ENCODE measurements around the gene UMODL1. TPM values are rescaled to one million over a fixed set of nuclear protein-coding genes. Genes with fewer than 3 reads are reported as not detected.

UMODL1 gene
- total RNA-seq, 1 donor from 2014 or later = not detected

- ATAC-seq = no peak
- DNase-seq = no peak
- intact Hi-C loops (cut with micrococcal nuclease) = no loop called here
Observed at GRCh38 chr21:42151148-42151947, 80.2 kb downstream of the UMODL1 start.

GRCh38 chr21:42151948-42152220, 80.8 kb downstream of the UMODL1 start:
- no peak for DNase-seq
- ATAC-seq = no peak
- intact Hi-C loops (cut with micrococcal nuclease) = no loop called here

- intact Hi-C loops (cut with micrococcal nuclease) = no loop called here
- ATAC-seq = no peak
Observed at GRCh38 chr21:42153046-42153686, 82.0 kb downstream of the UMODL1 start.

GRCh38 chr21:42153746-42154145, 82.6 kb downstream of the UMODL1 start:
- no peak for ATAC-seq
- DNase-seq = no peak
- intact Hi-C loops (cut with micrococcal nuclease) = no loop called here

More at GRCh38 chr21:42153046-42153686, 82.0 kb downstream of the UMODL1 start:
- DNase-seq = no peak

- intact Hi-C loops (cut with micrococcal nuclease) = no loop called here
- DNase-seq (no peak), ATAC-seq (no peak)
Observed at GRCh38 chr21:42154237-42155044, 83.3 kb downstream of the UMODL1 start.

GRCh38 chr21:42155045-42155855, 84.1 kb downstream of the UMODL1 start:
- intact Hi-C loops (cut with micrococcal nuclease) = no loop called here
- DNase-seq = no peak
- ATAC-seq = no peak

- no peak for ATAC-seq
- intact Hi-C loops (cut with micrococcal nuclease) = no loop called here
Observed at GRCh38 chr21:42156690-42157605, 85.8 kb downstream of the UMODL1 start.

GRCh38 chr21:42157606-42158310, 86.6 kb downstream of the UMODL1 start:
- intact Hi-C loops (cut with micrococcal nuclease) = no loop called here
- ATAC-seq (no peak), DNase-seq (no peak)

More at GRCh38 chr21:42156690-42157605, 85.8 kb downstream of the UMODL1 start:
- DNase-seq = no peak

GRCh38 chr21:42158846-42159245, 87.7 kb downstream of the UMODL1 start:
- intact Hi-C loops (cut with micrococcal nuclease) = no loop called here
- DNase-seq (no peak), ATAC-seq (no peak)

- DNase-seq = no peak
- intact Hi-C loops (cut with micrococcal nuclease) = loop anchor here (10.0 kb wide), 1 partner anchor 95 kb away; no protein-coding TSS in a partner anchor
Observed at GRCh38 chr21:42159560-42160110, 88.5 kb downstream of the UMODL1 start.

GRCh38 chr21:42160111-42160721, 89.1 kb downstream of the UMODL1 start:
- no peak for ATAC-seq
- intact Hi-C loops (cut with micrococcal nuclease) = loop anchor here (10.0 kb wide), 1 partner anchor 95 kb away; no protein-coding TSS in a partner anchor
- no peak for DNase-seq

More at GRCh38 chr21:42159560-42160110, 88.5 kb downstream of the UMODL1 start:
- ATAC-seq = no peak

- no peak for ATAC-seq
- DNase-seq = no peak
Observed at GRCh38 chr21:42160765-42161164, 89.6 kb downstream of the UMODL1 start.

GRCh38 chr21:42161401-42161955, 90.4 kb downstream of the UMODL1 start:
- DNase-seq = no peak
- ATAC-seq = no peak
- intact Hi-C loops (cut with micrococcal nuclease) = loop anchor here (10.0 kb wide), 1 partner anchor 93 kb away; no protein-coding TSS in a partner anchor

More at GRCh38 chr21:42160765-42161164, 89.6 kb downstream of the UMODL1 start:
- intact Hi-C loops (cut with micrococcal nuclease) = loop anchor here (10.0 kb wide), 1 partner anchor 94 kb away; no protein-coding TSS in a partner anchor

GRCh38 chr21:42161956-42162681, 91.0 kb downstream of the UMODL1 start:
- DNase-seq = no peak
- ATAC-seq = no peak
- intact Hi-C loops (cut with micrococcal nuclease) = loop anchor here (10.0 kb wide), 1 partner anchor 93 kb away; no protein-coding TSS in a partner anchor

- intact Hi-C loops (cut with micrococcal nuclease) = loop anchor here (10.0 kb wide), 1 partner anchor 92 kb away; no protein-coding TSS in a partner anchor
- DNase-seq (no peak), ATAC-seq (no peak)
Observed at GRCh38 chr21:42162831-42163510, 91.9 kb downstream of the UMODL1 start.

All from left ventricle myocardium superior (tissue), 1 donor.